ENCODE data around the gene MC3R.

DNA sequence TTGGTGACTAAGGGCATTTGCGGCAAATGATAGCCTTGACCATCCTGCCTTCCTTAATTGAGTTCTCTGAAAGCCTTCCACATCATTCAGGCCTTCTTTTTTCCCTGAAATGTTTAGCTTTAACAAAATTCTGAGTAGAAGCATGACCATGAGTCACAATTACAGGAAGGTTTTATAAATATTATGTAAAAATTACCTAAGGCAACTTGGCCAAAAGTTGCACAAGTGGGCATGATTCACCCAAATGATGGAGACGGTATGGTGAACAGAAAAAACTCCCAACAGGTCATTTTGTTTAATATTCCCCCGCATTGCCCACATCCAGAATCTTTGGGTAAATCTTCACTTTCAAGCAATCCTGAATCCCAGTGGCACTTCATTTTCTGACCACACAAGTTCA lies 37.0 kb downstream of the MC3R start:
- TF ChIP-seq POLR2A (IDR thresholded peaks at IDR 0.05) (no peak), EP300 (IDR thresholded peaks at IDR 0.05; ENCODE audit: low read depth) (no peak)
- TF ChIP-seq, protein P1, sequence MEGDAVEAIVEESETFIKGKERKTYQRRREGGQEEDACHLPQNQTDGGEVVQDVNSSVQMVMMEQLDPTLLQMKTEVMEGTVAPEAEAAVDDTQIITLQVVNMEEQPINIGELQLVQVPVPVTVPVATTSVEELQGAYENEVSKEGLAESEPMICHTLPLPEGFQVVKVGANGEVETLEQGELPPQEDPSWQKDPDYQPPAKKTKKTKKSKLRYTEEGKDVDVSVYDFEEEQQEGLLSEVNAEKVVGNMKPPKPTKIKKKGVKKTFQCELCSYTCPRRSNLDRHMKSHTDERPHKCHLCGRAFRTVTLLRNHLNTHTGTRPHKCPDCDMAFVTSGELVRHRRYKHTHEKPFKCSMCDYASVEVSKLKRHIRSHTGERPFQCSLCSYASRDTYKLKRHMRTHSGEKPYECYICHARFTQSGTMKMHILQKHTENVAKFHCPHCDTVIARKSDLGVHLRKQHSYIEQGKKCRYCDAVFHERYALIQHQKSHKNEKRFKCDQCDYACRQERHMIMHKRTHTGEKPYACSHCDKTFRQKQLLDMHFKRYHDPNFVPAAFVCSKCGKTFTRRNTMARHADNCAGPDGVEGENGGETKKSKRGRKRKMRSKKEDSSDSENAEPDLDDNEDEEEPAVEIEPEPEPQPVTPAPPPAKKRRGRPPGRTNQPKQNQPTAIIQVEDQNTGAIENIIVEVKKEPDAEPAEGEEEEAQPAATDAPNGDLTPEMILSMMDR (IDR thresholded peaks at IDR 0.05): no peak
